GM12892 (cell line): ENCODE data around the gene KCTD16.

Experiments used
- POLR2A ChIP-seq: IDR thresholded peaks from 2 replicates; pipeline ENCODE4 v1.6.1; 2011; ENCODE audit warnings: low read depth, low read length, control low read depth
- POLR2AphosphoS5 ChIP-seq: IDR thresholded peaks from 2 replicates; pipeline ENCODE4 v1.6.1; 2011; ENCODE audit warnings: low read depth, low read length, control low read depth

- TF ChIP-seq POLR2A, result no peak
- TF ChIP-seq POLR2AphosphoS5, result no peak
Observed at GRCh38 chr5:144307736-144308135, 137.1 kb downstream of the KCTD16 start.
